HEK293 (cell line): ENCODE results near the gene POLR2L.

Experiments used
- BCL11A ChIP-seq: fragments of 450-650 bp; formaldehyde crosslinking; IDR thresholded peaks from 2 replicates; pipeline ENCODE4 v1.5.1; 2016; ENCODE audit warnings: low read depth, missing biosample characterization, missing genetic modification characterization
- BCL11B ChIP-seq: fragments of 450-650 bp; formaldehyde crosslinking; IDR thresholded peaks from 2 replicates; pipeline ENCODE4 v1.5.1; 2016; ENCODE audit warnings: low read depth, missing biosample characterization, missing genetic modification characterization
- GLI4 ChIP-seq: fragments of 450-650 bp; formaldehyde crosslinking; IDR thresholded peaks from 2 replicates; pipeline ENCODE4 v1.5.1; 2016; ENCODE audit warnings: missing biosample characterization, missing genetic modification characterization
- GLIS1 ChIP-seq: fragments of 450-650 bp; formaldehyde crosslinking; IDR thresholded peaks from 2 replicates; pipeline ENCODE4 v1.5.1; 2016; ENCODE audit warnings: missing biosample characterization, missing genetic modification characterization
- GLIS2 ChIP-seq: fragments of 450-650 bp; formaldehyde crosslinking; IDR thresholded peaks from 2 replicates; pipeline ENCODE4 v1.5.1; 2016; ENCODE audit warnings: missing biosample characterization, missing genetic modification characterization
- HOXA7 ChIP-seq: sonication (generic); formaldehyde crosslinking; IDR thresholded peaks from 2 replicates; pipeline ENCODE4 v1.8.1; 2022; ENCODE audit warnings: missing genetic modification reagents, borderline replicate concordance
- KLF7 ChIP-seq: fragments of 450-650 bp; formaldehyde crosslinking; IDR thresholded peaks from 2 replicates; pipeline ENCODE4 v1.5.1; 2016; ENCODE audit warnings: missing biosample characterization, missing genetic modification characterization, borderline replicate concordance
- KLF9 ChIP-seq: fragments of 450-650 bp; formaldehyde crosslinking; IDR thresholded peaks from 2 replicates; pipeline ENCODE4 v1.5.1; 2016; ENCODE audit warnings: missing biosample characterization, missing genetic modification characterization, low read depth
- MZF1 ChIP-seq: fragments of 450-650 bp; formaldehyde crosslinking; IDR thresholded peaks from 2 replicates; pipeline ENCODE4 v1.5.1; 2017; ENCODE audit warnings: missing biosample characterization, missing genetic modification characterization, borderline replicate concordance
- OSR2 ChIP-seq: fragments of 450-650 bp; formaldehyde crosslinking; IDR thresholded peaks from 2 replicates; pipeline ENCODE4 v1.5.1; 2016; ENCODE audit warnings: missing biosample characterization, missing genetic modification characterization
- PRDM1 ChIP-seq: fragments of 450-650 bp; formaldehyde crosslinking; IDR thresholded peaks from 2 replicates; pipeline ENCODE4; 2016; ENCODE audit warnings: missing biosample characterization, missing genetic modification characterization
- REPIN1 ChIP-seq: fragments of 450-650 bp; formaldehyde crosslinking; IDR thresholded peaks from 2 replicates; pipeline ENCODE4 v1.5.1; 2017; ENCODE audit warnings: missing biosample characterization, missing genetic modification characterization, low read depth
- ZBTB17 ChIP-seq: fragments of 450-650 bp; formaldehyde crosslinking; IDR thresholded peaks from 2 replicates; pipeline ENCODE4 v1.5.1; 2016; ENCODE audit warnings: missing biosample characterization, missing genetic modification characterization
- ZBTB26 ChIP-seq: fragments of 450-650 bp; formaldehyde crosslinking; optimal IDR thresholded peaks from 2 replicates; pipeline ENCODE3; 2016; ENCODE audit warnings: missing biosample characterization, mild to moderate bottlenecking, missing genetic modification characterization
- ZBTB6 ChIP-seq: fragments of 450-650 bp; formaldehyde crosslinking; IDR thresholded peaks from 2 replicates; pipeline ENCODE4 v1.5.1; 2017; ENCODE audit warnings: missing biosample characterization, missing genetic modification characterization
- ZFP69B ChIP-seq: fragments of 450-650 bp; formaldehyde crosslinking; IDR thresholded peaks from 2 replicates; pipeline ENCODE4 v1.5.1; 2016; ENCODE audit warnings: missing biosample characterization, missing genetic modification characterization
- ZNF112 ChIP-seq: fragments of 450-650 bp; formaldehyde crosslinking; IDR thresholded peaks from 2 replicates; pipeline ENCODE4 v1.5.0; 2017; ENCODE audit warnings: missing biosample characterization, missing genetic modification characterization
- ZNF121 ChIP-seq: fragments of 450-650 bp; formaldehyde crosslinking; IDR thresholded peaks from 2 replicates; pipeline ENCODE4 v1.5.1; 2016; ENCODE audit warnings: missing biosample characterization, missing genetic modification characterization
- ZNF155 ChIP-seq: fragments of 450-650 bp; formaldehyde crosslinking; IDR thresholded peaks from 2 replicates; pipeline ENCODE4 v1.5.1; 2016; ENCODE audit warnings: missing biosample characterization, missing genetic modification characterization
- ZNF174 ChIP-seq: fragments of 450-650 bp; formaldehyde crosslinking; IDR thresholded peaks from 2 replicates; pipeline ENCODE4 v1.5.0; 2017; ENCODE audit warnings: missing biosample characterization, mild to moderate bottlenecking, missing genetic modification characterization
- ZNF2 ChIP-seq: fragments of 450-650 bp; formaldehyde crosslinking; IDR thresholded peaks from 2 replicates; pipeline ENCODE4 v1.5.1; 2016; ENCODE audit warnings: missing biosample characterization, missing genetic modification characterization
- ZNF202 ChIP-seq: fragments of 450-650 bp; formaldehyde crosslinking; IDR thresholded peaks from 2 replicates; pipeline ENCODE4 v1.5.1; 2016; ENCODE audit warnings: missing biosample characterization, missing genetic modification characterization, borderline replicate concordance
- ZNF221 ChIP-seq: fragments of 450-650 bp; formaldehyde crosslinking; IDR thresholded peaks from 2 replicates; pipeline ENCODE4 v1.5.1; 2017; ENCODE audit warnings: missing biosample characterization, missing genetic modification characterization, borderline replicate concordance
- ZNF24 ChIP-seq: fragments of 450-650 bp; formaldehyde crosslinking; IDR thresholded peaks from 2 replicates; pipeline ENCODE4 v1.5.1; 2016; ENCODE audit warnings: missing biosample characterization, missing genetic modification characterization
- ZNF302 ChIP-seq: fragments of 450-650 bp; formaldehyde crosslinking; IDR thresholded peaks from 2 replicates; pipeline ENCODE4 v1.5.1; 2016; ENCODE audit warnings: missing biosample characterization, missing genetic modification characterization, low read depth
- ZNF311 ChIP-seq: fragments of 450-650 bp; formaldehyde crosslinking; IDR thresholded peaks from 2 replicates; pipeline ENCODE4 v1.5.1; 2017; ENCODE audit warnings: missing biosample characterization, missing genetic modification characterization, borderline replicate concordance
- ZNF350 ChIP-seq: fragments of 450-650 bp; formaldehyde crosslinking; IDR thresholded peaks from 2 replicates; pipeline ENCODE4 v1.5.0; 2017; ENCODE audit warnings: missing biosample characterization, mild to moderate bottlenecking, missing genetic modification characterization
- ZNF416 ChIP-seq: fragments of 450-650 bp; formaldehyde crosslinking; IDR thresholded peaks from 2 replicates; pipeline ENCODE4 v1.5.1; 2016; ENCODE audit warnings: missing biosample characterization, missing genetic modification characterization
- ZNF426 ChIP-seq: fragments of 450-650 bp; formaldehyde crosslinking; IDR thresholded peaks from 2 replicates; pipeline ENCODE4 v1.5.1; 2017; ENCODE audit warnings: missing biosample characterization, missing genetic modification characterization, mild to moderate bottlenecking, inconsistent platforms, moderate library complexity
- ZNF530 ChIP-seq: fragments of 450-650 bp; formaldehyde crosslinking; IDR thresholded peaks from 2 replicates; pipeline ENCODE4 v1.5.1; 2016; ENCODE audit warnings: low read depth, missing biosample characterization, missing genetic modification characterization
- ZNF639 ChIP-seq: fragments of 450-650 bp; formaldehyde crosslinking; IDR thresholded peaks from 2 replicates; pipeline ENCODE4 v1.5.1; 2016; ENCODE audit warnings: missing biosample characterization, missing genetic modification characterization
- ZNF660 ChIP-seq: fragments of 450-650 bp; IDR thresholded peaks from 2 replicates; pipeline ENCODE4 v1.5.1; 2018; ENCODE audit warnings: missing biosample characterization, mild to moderate bottlenecking, missing genetic modification characterization
- ZNF791 ChIP-seq: fragments of 450-650 bp; formaldehyde crosslinking; IDR thresholded peaks from 2 replicates; pipeline ENCODE4 v1.5.1; 2016; ENCODE audit warnings: missing biosample characterization, missing genetic modification characterization
- ZSCAN16 ChIP-seq: fragments of 450-650 bp; formaldehyde crosslinking; IDR thresholded peaks from 2 replicates; pipeline ENCODE4 v1.5.1; 2016; ENCODE audit warnings: missing biosample characterization, missing genetic modification characterization
- TF ChIP-seq, protein P1 (sequence below): fragments of 450-650 bp; formaldehyde crosslinking; IDR thresholded peaks from 2 replicates; pipeline ENCODE4 v1.5.1; 2016; ENCODE audit warnings: missing biosample characterization, missing genetic modification characterization
- TF ChIP-seq, protein P2 (sequence below): fragments of 450-650 bp; formaldehyde crosslinking; IDR thresholded peaks from 2 replicates; pipeline ENCODE4 v1.5.1; 2016; ENCODE audit warnings: missing biosample characterization, missing genetic modification characterization
- TF ChIP-seq, protein P3 (sequence below): fragments of 450-650 bp; formaldehyde crosslinking; IDR thresholded peaks from 2 replicates; pipeline ENCODE4 v1.5.1; 2016; ENCODE audit warnings: missing biosample characterization, missing genetic modification characterization, borderline replicate concordance

POLR2L gene

GRCh38 chr11:789943-790342, 52.4 kb downstream of the POLR2L start, which contains the start of gene CEND1 (continued):
- TF ChIP-seq GLIS1 (tag by site-specific recombination) (peak; percentile 32; the same call in 1 of the 2 replicates), ZNF791 (tag by site-specific recombination) (no peak), PRDM1 (tag by site-specific recombination) (no peak), ZBTB26 (tag by site-specific recombination) (peak; percentile 28), KLF7 (tag by site-specific recombination) (peak; percentile 27; the same call in 1 of the 2 replicates), HOXA7 (CRISPR knock-in tag) (no peak), ZNF350 (no peak), ZNF426 (no peak), ZSCAN16 (no peak), ZNF416 (tag by site-specific recombination) (no peak), ZNF155 (no peak), ZBTB6 (tag by site-specific recombination) (no peak), ZNF530 (tag by site-specific recombination) (no peak), ZNF311 (tag by site-specific recombination) (no peak), ZNF121 (tag by site-specific recombination) (0 out of 2 replicates have a peak, but pooled peaks have one; percentile 39), GLI4 (tag by site-specific recombination) (no peak), ZNF221 (no peak), ZNF2 (no peak), REPIN1 (tag by site-specific recombination) (no peak), MZF1 (tag by site-specific recombination) (no peak), ZNF639 (tag by site-specific recombination) (no peak), GLIS2 (tag by site-specific recombination) (no peak), ZNF660 (no peak), ZNF302 (no peak), BCL11A (tag by site-specific recombination) (no peak), ZNF202 (tag by site-specific recombination) (no peak), ZNF112 (tag by site-specific recombination) (no peak), ZFP69B (tag by site-specific recombination) (no peak), ZNF174 (no peak), KLF9 (tag by site-specific recombination) (peak; percentile 82), OSR2 (tag by site-specific recombination) (no peak), BCL11B (no peak), ZNF24 (tag by site-specific recombination) (no peak), ZBTB17 (tag by site-specific recombination) (no peak)
- TF ChIP-seq, protein P1, sequence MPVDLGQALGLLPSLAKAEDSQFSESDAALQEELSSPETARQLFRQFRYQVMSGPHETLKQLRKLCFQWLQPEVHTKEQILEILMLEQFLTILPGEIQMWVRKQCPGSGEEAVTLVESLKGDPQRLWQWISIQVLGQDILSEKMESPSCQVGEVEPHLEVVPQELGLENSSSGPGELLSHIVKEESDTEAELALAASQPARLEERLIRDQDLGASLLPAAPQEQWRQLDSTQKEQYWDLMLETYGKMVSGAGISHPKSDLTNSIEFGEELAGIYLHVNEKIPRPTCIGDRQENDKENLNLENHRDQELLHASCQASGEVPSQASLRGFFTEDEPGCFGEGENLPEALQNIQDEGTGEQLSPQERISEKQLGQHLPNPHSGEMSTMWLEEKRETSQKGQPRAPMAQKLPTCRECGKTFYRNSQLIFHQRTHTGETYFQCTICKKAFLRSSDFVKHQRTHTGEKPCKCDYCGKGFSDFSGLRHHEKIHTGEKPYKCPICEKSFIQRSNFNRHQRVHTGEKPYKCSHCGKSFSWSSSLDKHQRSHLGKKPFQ (tag by site-specific recombination), result no peak
- TF ChIP-seq, protein P2, sequence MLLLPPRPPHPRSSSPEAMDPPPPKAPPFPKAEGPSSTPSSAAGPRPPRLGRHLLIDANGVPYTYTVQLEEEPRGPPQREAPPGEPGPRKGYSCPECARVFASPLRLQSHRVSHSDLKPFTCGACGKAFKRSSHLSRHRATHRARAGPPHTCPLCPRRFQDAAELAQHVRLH, result no peak
- TF ChIP-seq, protein P3, sequence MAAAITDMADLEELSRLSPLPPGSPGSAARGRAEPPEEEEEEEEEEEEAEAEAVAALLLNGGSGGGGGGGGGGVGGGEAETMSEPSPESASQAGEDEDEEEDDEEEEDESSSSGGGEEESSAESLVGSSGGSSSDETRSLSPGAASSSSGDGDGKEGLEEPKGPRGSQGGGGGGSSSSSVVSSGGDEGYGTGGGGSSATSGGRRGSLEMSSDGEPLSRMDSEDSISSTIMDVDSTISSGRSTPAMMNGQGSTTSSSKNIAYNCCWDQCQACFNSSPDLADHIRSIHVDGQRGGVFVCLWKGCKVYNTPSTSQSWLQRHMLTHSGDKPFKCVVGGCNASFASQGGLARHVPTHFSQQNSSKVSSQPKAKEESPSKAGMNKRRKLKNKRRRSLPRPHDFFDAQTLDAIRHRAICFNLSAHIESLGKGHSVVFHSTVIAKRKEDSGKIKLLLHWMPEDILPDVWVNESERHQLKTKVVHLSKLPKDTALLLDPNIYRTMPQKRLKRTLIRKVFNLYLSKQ, result no peak
